Midbrain (tissue), 1 donor: Measurements from ENCODE around the gene SHROOM3.
A peak's percentile ranks its signal among the peaks of the same experiment; 100 is the strongest.
"Not testable (repeated sequence)": the region's sequence is repeated elsewhere in the genome, so short reads cannot be mapped to it uniquely, and the experiment has no call there.

Experiments
- DNase-seq: peaks from one replicate; lab custom pipeline; 2025; lab: John Stamatoyannopoulos, UW

SHROOM3 gene

DNA sequence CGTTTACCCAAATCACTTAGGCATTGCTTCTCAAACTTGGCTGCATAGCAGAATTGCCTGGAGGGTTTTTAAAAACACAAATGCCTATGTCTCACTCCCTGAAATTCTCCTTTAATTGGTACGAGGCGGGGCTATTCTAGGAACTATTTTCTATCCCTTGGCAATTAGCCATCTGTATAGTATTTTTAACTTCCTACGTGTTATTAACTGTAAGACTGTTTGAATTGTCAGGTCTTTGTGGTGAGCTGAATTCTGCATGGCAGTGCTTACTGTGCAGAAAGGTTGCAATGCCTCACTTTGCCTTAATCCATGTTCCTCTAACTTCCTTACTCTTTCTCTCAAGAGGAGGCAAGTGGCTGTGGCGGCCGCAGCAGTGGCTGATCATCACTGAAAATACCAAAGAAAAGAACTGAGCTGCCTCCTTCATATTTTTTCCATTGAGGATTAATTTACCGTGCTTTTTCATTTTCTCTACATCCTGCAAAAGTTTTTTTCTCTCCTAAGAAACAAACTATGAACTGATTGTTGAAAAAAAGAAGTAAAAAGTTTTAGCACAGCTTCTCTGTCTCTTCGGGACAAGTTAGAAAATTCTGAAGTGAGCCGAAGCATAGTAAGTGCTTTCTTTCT lies at the start of gene SHROOM3:
Gene SHROOM3 (plus strand): TSS at position 329 of the 627 bp plus-strand sequence. CDS start 824 bp downstream, outside the sequence.
- no peak for DNase-seq

DNA sequence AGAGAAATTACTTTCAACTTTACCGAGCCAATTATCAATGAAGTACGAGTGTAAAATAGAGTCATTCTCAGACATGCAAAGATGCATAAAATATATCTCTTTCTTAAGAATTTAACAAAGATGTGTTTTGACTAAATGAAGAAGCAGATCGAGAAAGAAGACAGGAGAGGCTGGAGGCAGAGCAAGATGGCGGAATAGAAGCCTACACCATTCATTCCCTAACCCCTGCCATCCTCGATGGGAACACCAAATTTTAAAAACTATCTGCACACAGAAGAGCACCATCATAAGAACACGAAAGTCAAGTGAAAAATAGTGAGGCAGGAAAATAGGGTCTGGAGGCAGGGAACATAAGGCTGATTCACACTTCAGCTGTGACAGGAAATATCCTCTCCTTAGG lies 49.1 kb upstream of the SHROOM3 start:
- no peak for DNase-seq

- DNase-seq, result no peak
These were observed 48.3 kb upstream of the SHROOM3 start for GRCh38 chr4:76386566-76387305.

DNA sequence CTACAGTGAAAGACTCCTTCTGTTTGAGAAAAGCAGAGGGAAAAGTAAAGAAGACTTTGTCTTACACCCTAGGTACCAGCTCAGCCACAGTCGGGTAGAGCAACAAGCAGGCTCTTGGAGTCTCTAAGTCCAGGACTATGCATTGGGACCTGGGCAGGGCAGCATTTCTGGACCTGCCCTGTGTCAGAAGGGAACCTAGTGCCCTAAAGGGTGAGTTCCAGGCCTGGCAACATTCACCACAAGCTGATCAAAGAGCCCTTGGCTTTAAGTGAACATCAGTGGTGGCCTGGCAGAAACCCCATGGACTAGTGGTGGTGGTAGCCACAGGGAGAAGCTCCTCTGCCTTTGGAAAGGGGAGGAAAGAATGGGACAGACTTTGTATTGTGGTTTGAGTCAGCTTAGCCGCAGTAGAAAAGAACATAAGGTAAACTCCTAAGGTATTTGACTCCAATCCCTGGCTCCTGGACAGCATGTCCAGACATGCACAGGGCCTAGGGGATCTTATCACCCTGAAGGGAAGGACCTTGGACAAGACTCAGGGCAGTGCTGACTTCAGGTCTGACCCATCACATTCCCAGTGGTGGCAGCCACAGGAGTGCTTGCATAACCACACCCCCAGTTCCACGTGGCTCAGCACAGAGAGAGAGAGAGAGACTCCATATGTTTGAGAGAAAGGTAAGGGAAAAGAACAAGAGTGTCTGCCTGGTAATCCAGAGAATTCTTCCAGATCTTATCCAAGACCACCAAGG lies 46.7 kb upstream of the SHROOM3 start:
- DNase-seq, result no peak

DNA sequence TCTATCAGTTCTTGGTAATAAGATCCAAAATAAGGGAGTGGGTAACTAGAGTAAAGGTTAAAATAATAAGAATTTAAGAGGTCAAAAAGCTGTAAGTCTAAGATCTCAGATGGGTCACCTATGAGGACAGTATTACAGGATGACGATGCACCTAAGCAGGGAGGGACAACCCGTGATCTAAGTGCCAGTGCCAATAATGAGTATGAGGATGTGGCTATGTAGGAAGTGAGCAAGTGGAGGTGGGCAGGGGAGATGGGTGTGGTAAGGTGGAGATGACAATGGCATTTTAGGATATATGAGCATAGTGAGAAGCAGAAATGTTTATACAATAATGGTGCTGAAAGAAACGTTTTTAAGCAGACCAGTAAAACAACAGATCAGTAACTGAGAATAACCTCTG lies 33.4 kb upstream of the SHROOM3 start:
- no peak for DNase-seq

GRCh38 chr4:76406081-76406480 lies 28.9 kb upstream of the SHROOM3 start:
- DNase-seq, result no peak

DNA sequence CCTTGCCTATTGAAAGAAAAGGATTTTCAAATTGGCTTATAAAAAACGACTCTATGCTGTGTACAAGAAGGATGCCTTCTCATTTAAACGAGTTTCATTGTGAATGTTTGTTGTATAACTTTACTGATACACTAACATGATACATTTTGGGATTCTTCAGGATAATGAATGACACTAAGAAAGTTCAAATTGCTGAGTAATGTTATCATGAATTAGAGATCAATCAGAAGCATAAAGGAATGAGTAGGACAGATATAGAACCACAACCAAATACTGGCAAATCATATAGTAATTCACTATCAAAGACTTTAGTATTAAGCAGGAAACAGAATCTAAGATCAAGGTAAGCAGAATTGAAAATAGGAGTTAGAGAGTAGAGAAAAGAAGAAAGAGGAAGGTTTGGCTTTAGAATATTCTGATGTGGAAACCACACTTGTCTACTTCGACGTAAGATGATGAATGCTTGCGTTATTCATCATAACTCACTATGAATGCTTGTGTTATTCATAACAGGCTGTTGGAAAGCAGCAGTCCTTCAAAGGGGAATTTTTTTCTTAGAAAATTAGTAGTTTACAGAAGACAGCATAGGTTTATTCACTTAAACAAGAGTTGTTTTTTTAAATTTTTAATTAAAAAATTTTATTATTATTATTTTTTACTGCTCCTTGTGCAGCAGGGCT lies 27.4 kb upstream of the SHROOM3 start:
- no peak for DNase-seq

GRCh38 chr4:76410636-76411035 lies 24.4 kb upstream of the SHROOM3 start:
- no peak for DNase-seq

DNA sequence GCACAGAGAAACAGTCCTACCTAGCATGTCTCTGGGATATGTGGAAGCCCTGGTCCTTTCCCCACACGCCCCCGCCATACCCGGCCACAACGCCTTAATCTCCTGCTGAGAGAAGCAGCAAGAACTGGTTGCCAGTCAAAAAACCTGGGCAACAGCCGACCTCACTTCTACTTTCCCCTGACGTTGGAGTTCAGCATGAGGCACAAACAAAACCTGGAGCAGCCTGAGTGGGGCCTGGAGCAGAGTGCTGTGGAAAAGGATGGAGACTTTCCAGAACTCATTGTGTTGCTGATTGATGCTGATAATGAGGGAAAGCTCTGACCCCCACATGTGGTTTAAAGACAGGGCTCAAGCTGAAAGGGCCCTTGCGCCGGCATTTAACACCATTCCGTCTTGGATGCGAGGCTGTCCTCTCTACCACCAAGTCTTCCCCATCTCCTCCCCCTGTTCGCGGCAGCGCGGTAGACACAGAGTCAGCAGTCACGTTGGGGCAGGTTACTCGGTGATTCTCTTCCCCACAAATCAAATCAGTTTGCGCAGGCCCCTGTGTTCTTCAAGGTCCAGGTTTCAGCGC lies 14.8 kb upstream of the SHROOM3 start:
- no peak for DNase-seq

DNA sequence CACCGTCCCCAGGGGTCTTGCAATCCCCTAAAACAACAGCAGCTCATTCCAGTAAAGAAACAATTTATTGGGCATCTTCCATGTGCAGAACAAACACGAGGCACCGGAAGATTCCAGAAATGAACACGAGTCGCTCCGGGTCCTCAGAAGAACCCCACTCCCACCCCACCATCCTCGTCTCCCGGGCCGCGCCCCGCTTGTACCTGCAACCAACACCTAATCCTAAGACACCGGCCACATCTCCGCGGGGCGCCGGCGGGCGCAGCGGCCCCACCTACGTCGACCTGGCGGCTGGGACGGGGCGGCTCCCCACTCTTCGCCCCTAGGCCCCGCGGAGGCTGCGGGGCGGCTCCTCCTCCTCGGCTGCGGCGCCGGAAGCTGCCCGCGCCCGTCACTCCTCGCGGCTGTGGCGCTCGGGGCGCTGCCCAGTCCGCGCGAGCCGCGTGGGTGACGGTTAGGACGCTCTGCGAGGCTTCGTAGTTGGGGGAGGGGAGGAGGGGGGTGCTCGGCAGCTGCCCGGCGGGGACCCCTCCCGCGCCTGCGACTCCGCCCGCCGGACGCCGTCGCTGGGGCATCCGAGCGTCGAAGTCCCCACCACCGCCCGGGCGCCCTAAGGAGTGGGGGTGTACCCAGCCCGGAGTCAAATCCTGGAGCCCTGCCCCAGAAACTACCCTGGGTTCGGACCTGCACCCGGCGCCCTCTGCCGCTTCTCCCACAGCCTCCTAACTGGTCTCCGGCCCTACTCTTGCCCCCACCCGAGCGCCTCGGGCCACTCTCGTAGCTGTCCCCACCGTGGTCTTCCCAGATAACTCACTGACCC lies 14.1 kb upstream of the SHROOM3 start, which contains the start of gene CCDC158:
Gene CCDC158 (minus strand): TSS at position 380 of the 820 bp plus-strand sequence. CDS start 17,934 bp downstream, outside the sequence.
- no peak for DNase-seq

- DNase-seq, result not testable (repeated sequence)
These were observed 11.9 kb upstream of the SHROOM3 start for GRCh38 chr4:76423159-76423558.

- DNase-seq, result no peak
These were observed 8.8 kb upstream of the SHROOM3 start for GRCh38 chr4:76426272-76426671.

DNA sequence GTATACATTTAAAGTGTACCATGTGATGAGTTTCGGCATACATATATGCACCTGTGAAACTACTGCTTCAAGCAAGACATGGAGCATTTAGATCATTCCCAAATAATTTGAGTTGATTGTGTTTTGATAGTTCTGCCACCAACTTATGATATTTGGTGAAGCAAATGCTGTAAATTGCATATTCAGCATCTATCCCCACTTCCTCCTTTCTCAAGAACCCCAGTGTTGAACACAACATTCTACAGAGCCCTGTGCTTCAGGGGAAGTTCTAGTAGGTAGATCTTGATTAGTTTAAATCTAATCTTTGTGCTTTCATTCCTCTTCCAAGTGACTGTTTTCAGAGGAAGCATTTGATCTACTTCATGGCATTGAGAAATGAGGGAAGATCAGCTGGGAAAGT lies 5.4 kb upstream of the SHROOM3 start:
- no peak for DNase-seq

GRCh38 chr4:76430519-76431388 lies 4.3 kb upstream of the SHROOM3 start:
- DNase-seq, result peak; percentile 54

DNA sequence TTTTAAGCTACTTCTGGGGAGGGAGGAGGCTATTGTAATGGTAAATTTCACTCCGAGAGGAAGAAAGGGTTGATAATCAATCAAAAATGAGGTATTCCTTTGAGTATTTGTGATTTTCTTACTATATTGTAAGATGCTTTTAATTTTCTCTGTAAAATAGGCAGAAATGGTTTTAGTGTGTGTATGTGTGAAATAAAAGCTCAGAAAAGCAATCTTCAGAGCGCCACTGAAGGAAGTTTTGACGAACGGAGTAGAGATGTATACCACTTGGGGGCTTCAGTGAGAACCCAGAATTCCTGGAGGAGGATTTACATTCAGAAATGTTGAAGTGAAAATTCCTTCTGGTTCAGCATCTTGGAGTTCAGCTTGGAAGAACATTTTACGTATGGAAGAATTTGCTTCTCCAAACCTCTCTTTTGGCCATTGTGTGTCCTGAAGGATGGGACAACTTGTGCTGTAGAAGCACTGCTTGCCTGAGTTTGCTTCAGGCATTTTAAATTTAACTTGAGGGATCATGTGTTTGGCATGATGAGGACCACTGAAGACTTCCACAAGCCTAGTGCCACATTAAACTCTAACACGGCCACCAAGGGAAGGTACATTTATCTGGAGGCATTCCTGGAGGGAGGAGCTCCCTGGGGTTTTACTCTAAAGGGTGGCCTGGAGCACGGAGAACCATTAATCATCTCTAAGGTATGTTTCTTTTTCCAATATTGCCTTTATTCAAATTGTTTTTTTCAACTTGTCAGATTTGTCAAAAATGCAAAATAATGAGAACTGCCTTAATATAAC lies 695 bp downstream of the SHROOM3 start:
- DNase-seq, result no peak

- no peak for DNase-seq
These were observed 4.5 kb downstream of the SHROOM3 start for GRCh38 chr4:76439491-76439890.

GRCh38 chr4:76441881-76442280 lies 6.9 kb downstream of the SHROOM3 start:
- DNase-seq, result no peak

GRCh38 chr4:76442807-76443206 lies 7.8 kb downstream of the SHROOM3 start:
- no peak for DNase-seq

- no peak for DNase-seq
These were observed 8.3 kb downstream of the SHROOM3 start for GRCh38 chr4:76443376-76443775.
